HepG2 (cell line): ENCODE data around the gene RSPH9. TPM values are rescaled to one million over a fixed set of nuclear protein-coding genes. Genes with fewer than 3 reads are reported as not detected.
A peak's percentile ranks its signal among the peaks of the same experiment; 100 is the strongest.

Experiments
- AGO2 ChIP-seq: fragments of 200-400 bp; formaldehyde crosslinking; optimal IDR thresholded peaks from 2 replicates; pipeline ENCODE3; 2017; ENCODE audit warnings: mild to moderate bottlenecking, low read depth, low read length, moderate library complexity
- CC2D1A ChIP-seq: sonication (generic); formaldehyde crosslinking; IDR thresholded peaks from 2 replicates; pipeline ENCODE4 v1.8.1; 2023; ENCODE audit warnings: mild to moderate bottlenecking, missing genetic modification reagents
- DNMT3B ChIP-seq: conservative IDR thresholded peaks from 2 replicates; pipeline ENCODE4 v1.6.1; 2016; ENCODE audit warnings: missing biosample characterization, control low read depth
- ELF1 ChIP-seq: sonication (generic); formaldehyde crosslinking; IDR thresholded peaks from 2 replicates; pipeline ENCODE4 v1.4.0; 2020; ENCODE audit warnings: missing genetic modification reagents
- ELF3 ChIP-seq: IDR thresholded peaks from 2 replicates; pipeline ENCODE4 v1.6.1; 2016; ENCODE audit warnings: missing genetic modification reagents, missing compliant biosample characterization
- GPN1 ChIP-seq: sonication (generic); formaldehyde crosslinking; IDR thresholded peaks from 2 replicates; pipeline ENCODE4 v1.5.1; 2020; ENCODE audit warnings: missing genetic modification reagents, borderline replicate concordance
- HNRNPUL1 ChIP-seq: fragments of 200-400 bp; formaldehyde crosslinking; IDR thresholded peaks from 2 replicates; pipeline ENCODE4 v1.6.1; 2017; ENCODE audit warnings: low read depth, mild to moderate bottlenecking, low read length, moderate library complexity
- KLF6 ChIP-seq: IDR thresholded peaks from 2 replicates; pipeline ENCODE4 v1.8.0; 2016; ENCODE audit warnings: missing biosample characterization, missing genetic modification reagents
- NR2F1 ChIP-seq, 2 experiments: fragments of 450-650 bp in 1 of 2; formaldehyde crosslinking in 1 of 2; IDR thresholded peaks; 2 replicates each; pipeline versions ENCODE4 v1.5.0 to v1.6.1; 2016 to 2020; ENCODE audit warnings: mild to moderate bottlenecking in 1 of 2, missing compliant biosample characterization in 1 of 2, missing genetic modification reagents in 1 of 2, moderate library complexity in 1 of 2
- PHF20 ChIP-seq: sonication (generic); formaldehyde crosslinking; IDR thresholded peaks from 2 replicates; pipeline ENCODE4 v1.5.0; 2020; ENCODE audit warnings: mild to moderate bottlenecking, missing genetic modification reagents
- RFX1 ChIP-seq: fragments of 450-650 bp; IDR thresholded peaks from 2 replicates; pipeline ENCODE4 v1.6.1; 2017
- SNAPC2 ChIP-seq: sonication (generic); formaldehyde crosslinking; IDR thresholded peaks from 2 replicates; pipeline ENCODE4 v1.8.1; 2022; ENCODE audit warnings: mild to moderate bottlenecking, missing genetic modification reagents
- STAT6 ChIP-seq: sonication (generic); formaldehyde crosslinking; IDR thresholded peaks from 2 replicates; pipeline ENCODE4 v1.4.0; 2020; ENCODE audit warnings: missing genetic modification reagents, mild to moderate bottlenecking, borderline replicate concordance
- TBP ChIP-seq: sonication (generic); formaldehyde crosslinking; IDR thresholded peaks from 2 replicates; pipeline ENCODE4 v1.5.0; 2020; ENCODE audit warnings: missing genetic modification reagents
- ZFP62 ChIP-seq: sonication (generic); formaldehyde crosslinking; IDR thresholded peaks from 2 replicates; pipeline ENCODE4 v1.4.0; 2020; ENCODE audit warnings: missing genetic modification reagents
- ZKSCAN8 ChIP-seq: IDR thresholded peaks from 2 replicates; pipeline ENCODE4 v1.6.1; 2016; ENCODE audit warnings: borderline replicate concordance, missing genetic modification reagents, missing compliant biosample characterization
- ZNF567 ChIP-seq: sonication (generic); formaldehyde crosslinking; IDR thresholded peaks from 2 replicates; pipeline ENCODE4 v1.8.1; 2023; ENCODE audit warnings: mild to moderate bottlenecking, missing genetic modification reagents, borderline replicate concordance
- ZNF883 ChIP-seq: sonication (generic); formaldehyde crosslinking; IDR thresholded peaks from 2 replicates; pipeline ENCODE4 v1.5.1; 2020; ENCODE audit warnings: mild to moderate bottlenecking, missing genetic modification reagents; ENCODE audit errors: not compliant biosample characterization
- ZSCAN30 ChIP-seq: sonication (generic); formaldehyde crosslinking; IDR thresholded peaks from 2 replicates; pipeline ENCODE4 v1.5.0; 2020; ENCODE audit warnings: mild to moderate bottlenecking, missing genetic modification reagents
- polyA plus RNA-seq, 8 experiments: library from polyadenylated mRNA; depleted of rRNA in 3 of 8; stranded (reverse) in 7 of 8; unstranded in 1 of 8; fragments of >200 nt; fragmentation: Illumina TruSeq in 4 of 8; extraction: Trizol in 4 of 8; gene quantifications; 2 replicates each; pipeline versions ENCODE4 v1.2.1 to v1.2.3, GENCODE V29; 2011 to 2016; ENCODE audit warnings: low read depth in 4 of 8, missing spikeins in 1 of 8, mixed read lengths in 1 of 8; ENCODE audit not compliant: insufficient read depth in 1 of 8
- total RNA-seq, 5 experiments: library from RNA; depleted of rRNA; stranded (reverse); fragments of >200 nt; fragmentation: Illumina TruSeq; extraction: Trizol; gene quantifications; 2 replicates each; pipeline ENCODE4 v1.2.3, GENCODE V29; 2016; ENCODE audit warnings: low read depth in 1 of 5
- TF ChIP-seq, protein P1 (sequence below): sonication (generic); formaldehyde crosslinking; conservative IDR thresholded peaks from 2 replicates; pipeline ENCODE4 v1.5.0; 2020; ENCODE audit warnings: missing genetic modification reagents
- TF ChIP-seq, protein P2 (sequence below): IDR thresholded peaks from 2 replicates; pipeline ENCODE4 v1.6.1; 2016; ENCODE audit warnings: control low read depth
- TF ChIP-seq, protein P3 (sequence below): sonication (generic); formaldehyde crosslinking; IDR thresholded peaks from 2 replicates; pipeline ENCODE4 v1.5.0; 2020; ENCODE audit warnings: mild to moderate bottlenecking, low read depth, missing genetic modification reagents, borderline replicate concordance
- TF ChIP-seq, protein P4 (sequence below): sonication (generic); formaldehyde crosslinking; conservative IDR thresholded peaks from 2 replicates; pipeline ENCODE4 v1.4.0; 2020; ENCODE audit warnings: mild to moderate bottlenecking, missing genetic modification reagents, moderate library complexity

Gene RSPH9
- total and polyA plus RNA-seq, 2 of the 13 experiments (the other 11 are each of a cell fraction or from before 2014, with no cell fraction given), result 0.04 TPM; not detected in 1

DNA sequence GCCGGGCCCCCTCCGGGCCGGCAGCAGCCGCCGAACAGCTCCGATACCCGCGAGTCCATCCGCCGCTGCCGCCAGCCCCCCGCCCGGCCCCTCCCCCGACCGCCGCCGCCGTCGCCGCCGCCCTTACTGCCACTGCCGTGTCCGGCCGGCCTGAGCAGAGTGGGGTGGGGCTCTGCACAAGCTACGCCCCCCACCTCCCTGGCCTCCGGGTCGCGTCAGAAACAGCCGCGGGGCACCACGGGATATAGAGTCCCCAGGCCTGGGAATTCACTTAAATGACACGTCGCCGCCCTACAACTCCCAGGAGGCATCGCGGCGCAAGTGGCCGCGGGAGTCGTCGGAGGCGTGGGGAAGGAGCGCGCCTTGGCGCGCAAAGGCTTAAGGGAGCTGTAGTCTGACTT is 15.7 kb upstream of the RSPH9 start, which contains the start of gene GTPBP2 (continued):
- no peak for TF ChIP-seq ZNF883 (CRISPR knock-in tag)
- TF ChIP-seq PHF20, result no peak
- TF ChIP-seq, protein P1, sequence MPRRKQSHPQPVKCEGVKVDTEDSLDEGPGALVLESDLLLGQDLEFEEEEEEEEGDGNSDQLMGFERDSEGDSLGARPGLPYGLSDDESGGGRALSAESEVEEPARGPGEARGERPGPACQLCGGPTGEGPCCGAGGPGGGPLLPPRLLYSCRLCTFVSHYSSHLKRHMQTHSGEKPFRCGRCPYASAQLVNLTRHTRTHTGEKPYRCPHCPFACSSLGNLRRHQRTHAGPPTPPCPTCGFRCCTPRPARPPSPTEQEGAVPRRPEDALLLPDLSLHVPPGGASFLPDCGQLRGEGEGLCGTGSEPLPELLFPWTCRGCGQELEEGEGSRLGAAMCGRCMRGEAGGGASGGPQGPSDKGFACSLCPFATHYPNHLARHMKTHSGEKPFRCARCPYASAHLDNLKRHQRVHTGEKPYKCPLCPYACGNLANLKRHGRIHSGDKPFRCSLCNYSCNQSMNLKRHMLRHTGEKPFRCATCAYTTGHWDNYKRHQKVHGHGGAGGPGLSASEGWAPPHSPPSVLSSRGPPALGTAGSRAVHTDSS (CRISPR knock-in tag), result no peak
- TF ChIP-seq ZNF567, result no peak
- no peak for TF ChIP-seq CC2D1A (CRISPR knock-in tag)
- no peak for TF ChIP-seq ZKSCAN8
- TF ChIP-seq ZSCAN30 (CRISPR knock-in tag), result no peak
- TF ChIP-seq ZFP62, result peak; percentile 55; the same call in 1 of the 2 replicates
- no peak for TF ChIP-seq GPN1 (CRISPR knock-in tag)
- peak; percentile 33 for TF ChIP-seq AGO2
- peak; percentile 88 for TF ChIP-seq ELF1 (CRISPR knock-in tag)
- TF ChIP-seq RFX1, result no peak
- TF ChIP-seq, protein P2, sequence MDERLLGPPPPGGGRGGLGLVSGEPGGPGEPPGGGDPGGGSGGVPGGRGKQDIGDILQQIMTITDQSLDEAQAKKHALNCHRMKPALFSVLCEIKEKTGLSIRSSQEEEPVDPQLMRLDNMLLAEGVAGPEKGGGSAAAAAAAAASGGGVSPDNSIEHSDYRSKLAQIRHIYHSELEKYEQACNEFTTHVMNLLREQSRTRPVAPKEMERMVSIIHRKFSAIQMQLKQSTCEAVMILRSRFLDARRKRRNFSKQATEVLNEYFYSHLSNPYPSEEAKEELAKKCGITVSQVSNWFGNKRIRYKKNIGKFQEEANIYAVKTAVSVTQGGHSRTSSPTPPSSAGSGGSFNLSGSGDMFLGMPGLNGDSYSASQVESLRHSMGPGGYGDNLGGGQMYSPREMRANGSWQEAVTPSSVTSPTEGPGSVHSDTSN (CRISPR knock-in tag), result no peak
- TF ChIP-seq KLF6 (CRISPR knock-in tag), result no peak
- TF ChIP-seq, protein P3, sequence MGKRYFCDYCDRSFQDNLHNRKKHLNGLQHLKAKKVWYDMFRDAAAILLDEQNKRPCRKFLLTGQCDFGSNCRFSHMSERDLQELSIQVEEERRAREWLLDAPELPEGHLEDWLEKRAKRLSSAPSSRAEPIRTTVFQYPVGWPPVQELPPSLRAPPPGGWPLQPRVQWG (CRISPR knock-in tag), result no peak
- no peak for TF ChIP-seq STAT6 (CRISPR knock-in tag)
- TF ChIP-seq TBP, result no peak; the same call in 1 of the 2 replicates
- TF ChIP-seq, protein P4, sequence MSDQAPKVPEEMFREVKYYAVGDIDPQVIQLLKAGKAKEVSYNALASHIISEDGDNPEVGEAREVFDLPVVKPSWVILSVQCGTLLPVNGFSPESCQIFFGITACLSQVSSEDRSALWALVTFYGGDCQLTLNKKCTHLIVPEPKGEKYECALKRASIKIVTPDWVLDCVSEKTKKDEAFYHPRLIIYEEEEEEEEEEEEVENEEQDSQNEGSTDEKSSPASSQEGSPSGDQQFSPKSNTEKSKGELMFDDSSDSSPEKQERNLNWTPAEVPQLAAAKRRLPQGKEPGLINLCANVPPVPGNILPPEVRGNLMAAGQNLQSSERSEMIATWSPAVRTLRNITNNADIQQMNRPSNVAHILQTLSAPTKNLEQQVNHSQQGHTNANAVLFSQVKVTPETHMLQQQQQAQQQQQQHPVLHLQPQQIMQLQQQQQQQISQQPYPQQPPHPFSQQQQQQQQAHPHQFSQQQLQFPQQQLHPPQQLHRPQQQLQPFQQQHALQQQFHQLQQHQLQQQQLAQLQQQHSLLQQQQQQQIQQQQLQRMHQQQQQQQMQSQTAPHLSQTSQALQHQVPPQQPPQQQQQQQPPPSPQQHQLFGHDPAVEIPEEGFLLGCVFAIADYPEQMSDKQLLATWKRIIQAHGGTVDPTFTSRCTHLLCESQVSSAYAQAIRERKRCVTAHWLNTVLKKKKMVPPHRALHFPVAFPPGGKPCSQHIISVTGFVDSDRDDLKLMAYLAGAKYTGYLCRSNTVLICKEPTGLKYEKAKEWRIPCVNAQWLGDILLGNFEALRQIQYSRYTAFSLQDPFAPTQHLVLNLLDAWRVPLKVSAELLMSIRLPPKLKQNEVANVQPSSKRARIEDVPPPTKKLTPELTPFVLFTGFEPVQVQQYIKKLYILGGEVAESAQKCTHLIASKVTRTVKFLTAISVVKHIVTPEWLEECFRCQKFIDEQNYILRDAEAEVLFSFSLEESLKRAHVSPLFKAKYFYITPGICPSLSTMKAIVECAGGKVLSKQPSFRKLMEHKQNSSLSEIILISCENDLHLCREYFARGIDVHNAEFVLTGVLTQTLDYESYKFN (CRISPR knock-in tag), result no peak; the same call in 1 of the 2 replicates
- peak; percentile 39; the same call in 1 of the 2 replicates for TF ChIP-seq ELF3 (CRISPR knock-in tag)
- TF ChIP-seq SNAPC2 (CRISPR knock-in tag), result no peak
- TF ChIP-seq DNMT3B, result no peak
- TF ChIP-seq HNRNPUL1, result no peak
- TF ChIP-seq NR2F1 (CRISPR knock-in tag; IDR thresholded peaks at IDR 0.05), result 0 out of 4 replicates have a peak, but pooled peaks of 1 of the 2 experiments have one; percentile 8
